ENCODE data around the gene ADPGK. TPM values are rescaled to one million over a fixed set of nuclear protein-coding genes. Genes with fewer than 3 reads are reported as not detected.
"Not testable (repeated sequence)": the region's sequence is repeated elsewhere in the genome, so short reads cannot be mapped to it uniquely, and the experiment has no call there.

ADPGK gene
- total RNA-seq, 2 experiments from 2014 or later = 63.7 to 65.1 TPM

DNA sequence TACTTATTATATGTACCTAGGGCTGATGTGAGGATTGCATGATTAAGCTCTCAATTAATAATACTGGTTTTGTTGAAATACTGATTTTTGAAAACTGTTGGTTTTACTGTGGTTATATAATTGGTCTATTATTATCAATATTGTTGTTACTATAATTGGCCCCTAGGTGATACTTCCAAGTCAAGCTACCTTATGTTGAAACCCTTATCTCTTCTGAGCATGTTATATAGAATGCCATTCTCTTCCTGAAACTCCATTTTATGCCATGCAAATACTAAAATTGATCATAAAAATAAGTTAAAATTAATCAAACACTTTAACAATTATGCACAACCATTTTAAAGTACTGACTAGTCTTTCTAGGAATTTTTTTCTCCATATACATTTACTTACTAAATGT lies 51.5 kb downstream of the ADPGK start:
- TF ChIP-seq, protein P1, sequence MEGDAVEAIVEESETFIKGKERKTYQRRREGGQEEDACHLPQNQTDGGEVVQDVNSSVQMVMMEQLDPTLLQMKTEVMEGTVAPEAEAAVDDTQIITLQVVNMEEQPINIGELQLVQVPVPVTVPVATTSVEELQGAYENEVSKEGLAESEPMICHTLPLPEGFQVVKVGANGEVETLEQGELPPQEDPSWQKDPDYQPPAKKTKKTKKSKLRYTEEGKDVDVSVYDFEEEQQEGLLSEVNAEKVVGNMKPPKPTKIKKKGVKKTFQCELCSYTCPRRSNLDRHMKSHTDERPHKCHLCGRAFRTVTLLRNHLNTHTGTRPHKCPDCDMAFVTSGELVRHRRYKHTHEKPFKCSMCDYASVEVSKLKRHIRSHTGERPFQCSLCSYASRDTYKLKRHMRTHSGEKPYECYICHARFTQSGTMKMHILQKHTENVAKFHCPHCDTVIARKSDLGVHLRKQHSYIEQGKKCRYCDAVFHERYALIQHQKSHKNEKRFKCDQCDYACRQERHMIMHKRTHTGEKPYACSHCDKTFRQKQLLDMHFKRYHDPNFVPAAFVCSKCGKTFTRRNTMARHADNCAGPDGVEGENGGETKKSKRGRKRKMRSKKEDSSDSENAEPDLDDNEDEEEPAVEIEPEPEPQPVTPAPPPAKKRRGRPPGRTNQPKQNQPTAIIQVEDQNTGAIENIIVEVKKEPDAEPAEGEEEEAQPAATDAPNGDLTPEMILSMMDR (IDR thresholded peaks at IDR 0.05) = no peak
- H3K27ac Mint-ChIP-seq = no peak overlapping the region
- ATAC-seq = no peak
- DNase-seq = no peak
- no peaks in the 10 kb centered on the region for H3K4me1 Mint-ChIP-seq (ENCODE audit: low read depth)
- no peak overlapping the region for H3K4me3 Mint-ChIP-seq
- peaks cover 22% of the 10 kb centered on the region for H3K36me3 Mint-ChIP-seq (ENCODE audit: low read depth)
- intact Hi-C loops (cut with micrococcal nuclease) = no loop called here
- no peaks in the 10 kb centered on the region for H3K27me3 Mint-ChIP-seq
- ChIA-PET POLR2A (interaction anchor here (1.2 kb wide), 1 partner anchor 51 kb away, joined by 3 read pairs; the partner anchor contains the start of gene ADPGK), CTCF (interaction anchor here (7.4 kb wide), 1 partner anchor 9 kb away, joined by 69 read pairs; no protein-coding TSS in a partner anchor)
- no peaks in the 10 kb centered on the region for H3K9me3 Mint-ChIP-seq

DNA sequence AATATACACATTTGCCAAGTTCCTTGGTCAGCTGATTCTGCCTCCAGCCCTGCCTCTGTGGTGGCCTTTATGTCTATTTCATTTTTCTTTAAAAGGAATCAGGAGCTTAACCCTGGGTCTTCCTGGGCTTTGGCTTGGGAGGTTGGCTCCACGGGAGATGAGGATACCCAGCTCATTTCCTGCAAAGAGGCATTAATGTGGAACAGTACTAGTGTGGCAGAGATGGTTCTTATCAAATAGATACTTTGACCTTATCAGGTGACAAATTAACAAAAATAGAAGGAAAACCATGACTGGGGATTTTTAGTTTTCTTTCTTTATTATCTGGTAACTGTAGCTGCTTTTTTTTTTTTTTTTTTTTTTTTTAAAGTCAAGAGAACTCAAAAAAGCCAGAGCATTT lies 54.7 kb downstream of the ADPGK start:
- no peak overlapping the region for H3K4me3 Mint-ChIP-seq
- CTCF ChIA-PET = interaction anchor here (0.6 to 1.3 kb wide), 3 partner anchors 44 to 1237 kb away, joined by 3 read pairs; no protein-coding TSS in a partner anchor

DNA sequence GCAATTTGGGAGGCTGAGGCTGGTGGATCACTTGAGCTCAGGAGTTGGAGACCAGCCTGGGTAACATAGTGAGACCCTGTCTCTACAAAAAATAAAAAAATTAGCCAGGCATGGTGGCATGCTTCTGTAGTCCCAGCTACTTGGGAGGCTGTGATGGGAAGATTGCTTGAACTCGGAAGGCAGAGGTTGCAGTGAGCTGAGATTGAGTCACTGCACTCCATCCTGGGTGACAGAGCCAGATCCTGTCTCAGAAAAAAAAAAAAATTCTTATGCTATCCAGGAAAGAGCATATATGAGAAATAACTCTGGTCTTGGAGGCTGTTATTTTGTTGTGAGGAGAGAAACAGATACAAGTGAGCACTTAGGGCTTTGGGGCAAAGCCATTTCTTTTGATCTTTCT lies 55.3 kb downstream of the ADPGK start:
- H3K4me3 Mint-ChIP-seq; H3K36me3 Mint-ChIP-seq (ENCODE audit: low read depth); H3K27me3 Mint-ChIP-seq; H3K4me1 Mint-ChIP-seq (ENCODE audit: low read depth); H3K9me3 Mint-ChIP-seq; DNase-seq; ATAC-seq; H3K27ac Mint-ChIP-seq; intact Hi-C loops (cut with micrococcal nuclease): not testable (repeated sequence)
- CTCF ChIA-PET = interaction anchor here (1.3 kb wide), 1 partner anchor 44 kb away, joined by 3 read pairs; no protein-coding TSS in a partner anchor
- POLR2A ChIA-PET = interaction anchor here (0.7 kb wide), 1 partner anchor 40 kb away, joined by 3 read pairs; no protein-coding TSS in a partner anchor

More for the DNA sequence above, 54.7 kb downstream of the ADPGK start:
- Mint-ChIP-seq H3K27me3 (no peaks in the 10 kb centered on the region), H3K27ac (no peak overlapping the region), H3K4me1 (ENCODE audit: low read depth) (no peaks in the 10 kb centered on the region), H3K36me3 (ENCODE audit: low read depth) (peaks cover 9% of the 10 kb centered on the region), H3K9me3 (no peaks in the 10 kb centered on the region)
- POLR2A ChIA-PET = interaction anchor here (0.7 kb wide), 1 partner anchor 39 kb away, joined by 3 read pairs; no protein-coding TSS in a partner anchor
- intact Hi-C loops (cut with micrococcal nuclease) = no loop called here
- TF ChIP-seq, protein P1 (IDR thresholded peaks at IDR 0.05) = no peak
- ATAC-seq (no peak), DNase-seq (no peak)

DNA sequence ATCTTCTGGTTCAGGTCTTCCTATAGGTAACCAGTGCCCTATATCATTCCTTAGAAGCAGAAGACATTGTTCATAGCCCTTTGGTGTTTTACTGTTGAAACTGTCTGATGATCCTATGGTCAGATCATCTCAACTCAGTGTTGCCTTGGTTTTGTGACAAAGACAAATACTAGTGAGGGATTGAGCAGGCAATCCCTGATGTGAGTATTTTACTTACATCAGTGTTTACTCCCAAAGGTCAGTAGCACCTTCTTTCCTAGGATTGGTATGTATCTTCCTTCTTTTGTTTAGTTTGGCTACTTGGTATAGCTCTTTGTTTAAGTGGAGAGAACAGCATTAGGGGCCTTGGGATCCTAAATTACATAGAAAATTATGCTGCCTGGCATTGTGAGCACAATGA lies 56.4 kb downstream of the ADPGK start:
- no peak for DNase-seq
- ChIA-PET CTCF (interaction anchor here (0.6 kb wide), 1 partner anchor 12 kb away, joined by 3 read pairs; no protein-coding TSS in a partner anchor), POLR2A (no interaction called here)
- intact Hi-C loops (cut with micrococcal nuclease) = no loop called here
- Mint-ChIP-seq H3K4me3 (no peak overlapping the region), H3K9me3 (no peaks in the 10 kb centered on the region), H3K36me3 (ENCODE audit: low read depth) (peaks cover 9% of the 10 kb centered on the region), H3K27me3 (no peaks in the 10 kb centered on the region), H3K27ac (no peak overlapping the region), H3K4me1 (ENCODE audit: low read depth) (no peaks in the 10 kb centered on the region)
- TF ChIP-seq, protein P1 (IDR thresholded peaks at IDR 0.05) = no peak
- ATAC-seq = no peak

DNA sequence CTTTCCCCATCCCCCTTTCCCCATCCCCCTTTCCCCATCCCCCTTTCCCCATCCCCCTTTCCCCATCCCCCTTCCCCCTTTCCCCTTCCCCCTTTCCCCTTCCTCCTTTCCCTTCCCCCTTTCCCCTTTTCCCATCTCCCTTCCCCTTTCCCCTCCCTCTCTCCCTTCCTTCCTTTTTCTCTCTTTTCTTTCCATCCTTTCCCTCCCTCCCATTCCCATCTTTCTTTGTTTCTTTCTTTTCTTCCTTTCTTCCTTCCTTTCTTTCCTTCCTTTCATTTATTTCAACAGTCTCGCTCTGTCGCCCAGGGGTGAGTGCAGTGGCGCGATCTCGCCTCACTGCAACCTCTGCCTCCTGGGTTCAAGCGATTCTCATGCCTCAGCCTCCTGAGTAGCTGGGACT lies 57.7 kb downstream of the ADPGK start:
- H3K4me1 Mint-ChIP-seq (ENCODE audit: low read depth); intact Hi-C loops (cut with micrococcal nuclease); H3K27ac Mint-ChIP-seq; ATAC-seq; H3K4me3 Mint-ChIP-seq; CTCF ChIA-PET; H3K36me3 Mint-ChIP-seq (ENCODE audit: low read depth); H3K9me3 Mint-ChIP-seq; POLR2A ChIA-PET; DNase-seq; H3K27me3 Mint-ChIP-seq: not testable (repeated sequence)

GRCh38 chr15:72725446-72725845 lies 58.1 kb downstream of the ADPGK start:
- DNase-seq = no peak
- no peak for ATAC-seq
- no peak overlapping the region for H3K4me3 Mint-ChIP-seq
- POLR2A ChIA-PET = no interaction called here
- CTCF ChIA-PET = no interaction called here
- no peaks in the 10 kb centered on the region for H3K36me3 Mint-ChIP-seq (ENCODE audit: low read depth)
- no peak overlapping the region for H3K27ac Mint-ChIP-seq
- no peaks in the 10 kb centered on the region for H3K9me3 Mint-ChIP-seq
- no peaks in the 10 kb centered on the region for H3K27me3 Mint-ChIP-seq
- TF ChIP-seq, protein P1 (IDR thresholded peaks at IDR 0.05) = no peak
- intact Hi-C loops (cut with micrococcal nuclease) = no loop called here
- H3K4me1 Mint-ChIP-seq (ENCODE audit: low read depth) = no peaks in the 10 kb centered on the region
